Endodermal cell (in vitro differentiated cells): ENCODE results near the gene MBD3. TPM values are rescaled to one million over a fixed set of nuclear protein-coding genes. Genes with fewer than 3 reads are reported as not detected.

Experiments
- DNase-seq: peaks from one replicate; pipeline ENCODE4 v3.0.0-alpha.2; 2017
- H3K27ac ChIP-seq: 2 replicates; pipeline ENCODE4 v1.5.1; 2013; ENCODE audit warnings: mild to moderate bottlenecking, low read depth, low read length, moderate library complexity
- H3K27me3 ChIP-seq: 2 replicates; pipeline ENCODE4 v1.6.1; 2013; ENCODE audit warnings: mild to moderate bottlenecking, low read length, moderate library complexity; ENCODE audit not compliant: insufficient read depth, control insufficient read depth, poor library complexity, severe bottlenecking
- H3K36me3 ChIP-seq: 2 replicates; pipeline ENCODE4 v1.7.0; 2013; ENCODE audit warnings: mild to moderate bottlenecking, low read length, moderate library complexity; ENCODE audit not compliant: control insufficient read depth, insufficient read depth
- H3K4me1 ChIP-seq: one replicate; pipeline ENCODE4 v1.7.0; 2013; ENCODE audit warnings: low read length; ENCODE audit not compliant: control insufficient read depth, insufficient read depth
- H3K4me3 ChIP-seq: 2 replicates; pipeline ENCODE4 v1.5.1; 2013; ENCODE audit warnings: mild to moderate bottlenecking, low read length, moderate library complexity
- H3K9ac ChIP-seq: 2 replicates; pipeline ENCODE4 v1.6.1; 2013; ENCODE audit warnings: mild to moderate bottlenecking, low read length, moderate library complexity; ENCODE audit not compliant: poor library complexity, severe bottlenecking; ENCODE audit errors: extremely low read depth
- H3K9me3 ChIP-seq: 2 replicates; pipeline ENCODE4 v1.6.1; 2013; ENCODE audit warnings: mild to moderate bottlenecking, low read length, moderate library complexity; ENCODE audit not compliant: control insufficient read depth
- H3K27ac Mint-ChIP-seq: 2 replicates; pipeline ENCODE4 v1.8.0; 2020; ENCODE audit warnings: mixed read lengths
- H3K27me3 Mint-ChIP-seq: 2 replicates; pipeline ENCODE4 v1.8.0; 2021; ENCODE audit warnings: mild to moderate bottlenecking, mixed read lengths; ENCODE audit not compliant: insufficient read depth
- H3K36me3 Mint-ChIP-seq: 2 replicates; pipeline ENCODE4 v1.8.0; 2020; ENCODE audit warnings: low read depth, mixed read lengths
- H3K4me1 Mint-ChIP-seq: 2 replicates; pipeline ENCODE4 v1.8.0; 2020; ENCODE audit warnings: mixed read lengths
- H3K4me3 Mint-ChIP-seq: 2 replicates; pipeline ENCODE4 v1.8.0; 2020; ENCODE audit warnings: mild to moderate bottlenecking, moderate library complexity, mixed read lengths
- H3K9me3 Mint-ChIP-seq: 2 replicates; pipeline ENCODE4 v1.8.0; 2020; ENCODE audit warnings: mild to moderate bottlenecking, mixed read lengths
- CTCF ChIP-seq: fragments of 200-600 bp; sonication (generic); conservative IDR thresholded peaks from 2 replicates; pipeline ENCODE4 v1.5.0; 2021; ENCODE audit warnings: antibody characterized with exemption, mild to moderate bottlenecking
- WGBS, 2 experiments: methylation state at CpG; one replicate each; pipeline versions ENCODE4 v1.1.5 to v1.1.7; 2013; ENCODE audit warnings: missing lambda C conversion rate in 2 of 2, mixed read lengths in 1 of 2; ENCODE audit not compliant: insufficient coverage in 1 of 2, insufficient read length in 1 of 2; 5-methylcytosine and 5-hydroxymethylcytosine counted together
- total RNA-seq, 2 donors: library from RNA; stranded (reverse); fragmentation: NEBNext Ultra II Directional in 1 of 2; extraction: Animal tissue kit (Norgen Biotek cat#: 25700) in 1 of 2; gene quantifications; 2 replicates in 1 of 2; 3 replicates in 1 of 2; pipeline ENCODE4 v1.2.1, GENCODE V29; 2021

The MBD3 gene
- total RNA-seq, 2 donors from 2014 or later: 108 TPM

- Mint-ChIP-seq H3K36me3 (peaks cover 51% of the 10 kb centered on the region), H3K4me1 (no peaks in the 10 kb centered on the region), H3K27me3 (no peaks in the 10 kb centered on the region), H3K9me3 (no peaks in the 10 kb centered on the region), H3K4me3 (no peak overlapping the region), H3K27ac (no peak overlapping the region)
- peaks cover 69% of the 10 kb centered on the region for H3K36me3 ChIP-seq
- WGBS, 2 experiments: 94 to 96% methylated on average over 7 to 22 of the region's 23 CpGs
- no peak for TF ChIP-seq CTCF
- H3K27ac ChIP-seq: no peak overlapping the region
- H3K4me3 ChIP-seq: no peak overlapping the region
- DNase-seq: no peak
- no peaks in the 10 kb centered on the region for H3K9me3 ChIP-seq
- H3K27me3 ChIP-seq: no peaks in the 10 kb centered on the region
- H3K4me1 ChIP-seq: no peaks in the 10 kb centered on the region
- H3K9ac ChIP-seq: no peak overlapping the region
These were observed 29.3 kb upstream of the MBD3 start for GRCh38 chr19:1622007-1622406.

GRCh38 chr19:1621574-1621973 is 28.9 kb upstream of the MBD3 start:
- no peak overlapping the region for H3K4me3 ChIP-seq
- no peaks in the 10 kb centered on the region for H3K4me1 ChIP-seq
- no peak for DNase-seq
- 93 to 97% methylated on average over 16 to 23 of the region's 23 CpGs for WGBS, 2 experiments
- no peak for TF ChIP-seq CTCF
- Mint-ChIP-seq H3K9me3 (no peaks in the 10 kb centered on the region), H3K4me3 (no peak overlapping the region), H3K36me3 (peaks cover 56% of the 10 kb centered on the region), H3K4me1 (no peaks in the 10 kb centered on the region), H3K27ac (no peak overlapping the region), H3K27me3 (no peaks in the 10 kb centered on the region)
- peaks cover 70% of the 10 kb centered on the region for H3K36me3 ChIP-seq
- no peak overlapping the region for H3K9ac ChIP-seq
- H3K9me3 ChIP-seq: no peaks in the 10 kb centered on the region
- no peak overlapping the region for H3K27ac ChIP-seq
- H3K27me3 ChIP-seq: no peaks in the 10 kb centered on the region

- Histone ChIP-seq H3K9ac (no peak overlapping the region), H3K9me3 (no peaks in the 10 kb centered on the region), H3K27me3 (no peaks in the 10 kb centered on the region), H3K36me3 (peaks cover 72% of the 10 kb centered on the region), H3K27ac (no peak overlapping the region), H3K4me1 (no peaks in the 10 kb centered on the region), H3K4me3 (no peak overlapping the region)
- TF ChIP-seq CTCF: no peak
- Mint-ChIP-seq H3K36me3 (peaks cover 59% of the 10 kb centered on the region), H3K4me1 (no peaks in the 10 kb centered on the region), H3K27me3 (no peaks in the 10 kb centered on the region), H3K27ac (no peak overlapping the region), H3K4me3 (no peak overlapping the region), H3K9me3 (no peaks in the 10 kb centered on the region)
- 89 to 94% methylated on average over 16 to 19 of the region's 19 CpGs for WGBS, 2 experiments
- no peak for DNase-seq
These were observed 28.4 kb upstream of the MBD3 start for GRCh38 chr19:1621021-1621420.
